HCT116 (cell line): Measurements from ENCODE around the gene ALDOA. TPM values are rescaled to one million over a fixed set of nuclear protein-coding genes. Genes with fewer than 3 reads are reported as not detected.

Experiments used
- ATAC-seq: fragments of 200-7000 bp; cut with Tn5 transposase; 2 replicates; pipeline ENCODE4 v1.9.1; 2020; ENCODE audit warnings: mild to moderate bottlenecking, moderate library complexity
- BruUV-seq: library from RNA; stranded (reverse); fragments of 400-500 nt; replicated peaks from 2 replicates; lab custom pipeline; 2021; lab: Mats Ljungman, UMichigan
- CTCF ChIA-PET: fragments of 300-600 bp; sonication (Branson Sonifier 250); formaldehyde crosslinking; loops from one replicate; lab custom pipeline; 2021; ENCODE audit warnings: antibody characterized with exemption; lab: Charles Lee
- POLR2A ChIA-PET: fragments of 300-600, 350-600 bp; sonication (Branson Sonifier 250); formaldehyde crosslinking; loops from one replicate; lab custom pipeline; 2021; ENCODE audit warnings: antibody characterized with exemption; lab: Charles Lee
- RAD21 ChIA-PET, 2 experiments: fragments of 300-600 bp; sonication (Branson Sonifier 250); formaldehyde crosslinking; loops; one replicate each; lab custom pipeline; 2023; ENCODE audit warnings: low total read pairs in 2 of 2; ENCODE audit not compliant: uncharacterized antibody in 2 of 2, unreplicated experiment in 2 of 2, low non-redundant PET in 1 of 2; lab: Charles Lee
- DNase-seq: peaks from one replicate; pipeline ENCODE4 v3.0.0-alpha.2; 2010; ENCODE audit warnings: low read depth, low spot score
- H2AFZ ChIP-seq: fragments of 200-600 bp; shearing (Covaris generic), sonication (generic); 2 replicates; pipeline ENCODE4 v1.6.1; 2017; ENCODE audit warnings: low read depth, mixed run types, mixed read lengths, antibody characterized with exemption, low read length; ENCODE audit not compliant: poor library complexity, severe bottlenecking
- H3K27ac ChIP-seq: 2 replicates; pipeline ENCODE4 v1.5.1; 2012; ENCODE audit warnings: low read depth, low read length
- H3K27me3 ChIP-seq: fragments of 200-600 bp; sonication (generic); 2 replicates; pipeline ENCODE4 v1.6.1; 2016; ENCODE audit warnings: mixed run types, low read length, mixed read lengths; ENCODE audit not compliant: insufficient read depth
- H3K36me3 ChIP-seq, 2 experiments: fragments of 200-500 bp in 1 of 2; fragments of 200-600 bp in 1 of 2; sonication (Bioruptor generic) in 1 of 2; sonication (generic) in 1 of 2; 2 replicates each; pipeline versions ENCODE4 v1.5.1 to v1.6.1; 2014 to 2016; ENCODE audit warnings: low read length in 2 of 2, inconsistent platforms in 1 of 2, mixed read lengths in 1 of 2, mixed run types in 1 of 2; ENCODE audit not compliant: insufficient read depth in 2 of 2, control insufficient read depth in 1 of 2
- H3K4me1 ChIP-seq, 2 experiments: fragments of 200-600 bp in 1 of 2; sonication (generic) in 1 of 2; 2 replicates each; pipeline versions ENCODE4 v1.5.1 to v1.6.1; 2012 to 2017; ENCODE audit warnings: low read length in 2 of 2, inconsistent platforms in 1 of 2, mild to moderate bottlenecking in 1 of 2, mixed read lengths in 1 of 2, mixed run types in 1 of 2, moderate library complexity in 1 of 2; ENCODE audit not compliant: insufficient read depth in 2 of 2, control insufficient read depth in 1 of 2
- H3K4me2 ChIP-seq: fragments of 200-600 bp; sonication (generic); 2 replicates; pipeline ENCODE4 v1.6.1; 2017; ENCODE audit warnings: mixed run types, low read length, mixed read lengths
- H3K4me3 ChIP-seq, 2 experiments: fragments of 200-600 bp in 1 of 2; sonication (generic) in 1 of 2; replicated peaks in 1 of 2; 2 replicates each; pipeline ENCODE4 v1.5.1; 2011 to 2016; ENCODE audit warnings: low read length in 2 of 2, control low read depth in 1 of 2, low read depth in 1 of 2, mild to moderate bottlenecking in 1 of 2, mixed read lengths in 1 of 2, mixed run types in 1 of 2
- H3K79me2 ChIP-seq: fragments of 200-600 bp; sonication (generic); 2 replicates; pipeline ENCODE4 v1.6.1; 2017; ENCODE audit warnings: mild to moderate bottlenecking, mixed run types, low read length, moderate library complexity, mixed read lengths; ENCODE audit not compliant: insufficient read depth
- H3K9ac ChIP-seq: fragments of 200-600 bp; sonication (generic); 2 replicates; pipeline ENCODE4 v1.6.1; 2016; ENCODE audit warnings: low read length, mixed read lengths
- H3K9me2 ChIP-seq: fragments of 200-600 bp; sonication (generic), shearing (Covaris generic); 2 replicates; pipeline ENCODE4 v1.6.1; 2017; ENCODE audit warnings: mixed run types, mild to moderate bottlenecking, moderate library complexity; ENCODE audit not compliant: insufficient read depth
- H3K9me3 ChIP-seq, 2 experiments: fragments of 200-500 bp in 1 of 2; fragments of 200-600 bp in 1 of 2; sonication (Bioruptor generic) in 1 of 2; sonication (generic) in 1 of 2; 2 replicates each; pipeline ENCODE4 v1.6.1; 2014 to 2017; ENCODE audit warnings: low read length in 2 of 2, mixed read lengths in 2 of 2, inconsistent platforms in 1 of 2, low read depth in 1 of 2, mild to moderate bottlenecking in 1 of 2, mixed run types in 1 of 2, moderate library complexity in 1 of 2; ENCODE audit not compliant: control insufficient read depth in 1 of 2, insufficient read depth in 1 of 2
- H4K20me1 ChIP-seq: fragments of 200-600 bp; sonication (generic), shearing (Covaris generic); 2 replicates; pipeline ENCODE4 v1.6.1; 2017; ENCODE audit warnings: mixed run types, mild to moderate bottlenecking, moderate library complexity; ENCODE audit not compliant: insufficient read depth
- ATF3 ChIP-seq: IDR thresholded peaks from 2 replicates; pipeline ENCODE4 v1.6.1; 2012
- ELF1 ChIP-seq: IDR thresholded peaks from 2 replicates; pipeline ENCODE4 v1.6.1; 2012; ENCODE audit warnings: low read depth, borderline replicate concordance
- EZH2 ChIP-seq: fragments of 200-600 bp; sonication (generic); IDR thresholded peaks from 2 replicates; pipeline ENCODE4 v1.6.1; 2017; ENCODE audit warnings: antibody characterized with exemption, mixed run types
- EZH2phosphoT487 ChIP-seq: fragments of 200-600 bp; IDR thresholded peaks from 2 replicates; pipeline ENCODE4 v1.6.1; 2018; ENCODE audit warnings: antibody characterized with exemption, borderline replicate concordance
- JUND ChIP-seq: IDR thresholded peaks from 2 replicates; pipeline ENCODE4 v1.6.1; 2012
- POLR2A ChIP-seq: IDR thresholded peaks from 2 replicates; pipeline ENCODE4 v1.7.0; 2011; ENCODE audit warnings: borderline replicate concordance; ENCODE audit not compliant: insufficient read depth, insufficient read length; ENCODE audit errors: extremely low read depth
- SIN3A ChIP-seq: IDR thresholded peaks from 2 replicates; pipeline ENCODE4 v1.6.1; 2012; ENCODE audit warnings: low read depth
- SP1 ChIP-seq: IDR thresholded peaks from 2 replicates; pipeline ENCODE4 v1.6.1; 2012; ENCODE audit warnings: low read depth
- SRF ChIP-seq: IDR thresholded peaks from 2 replicates; pipeline ENCODE4 v1.6.1; 2012; ENCODE audit warnings: low read depth
- TCF7L2 ChIP-seq: IDR thresholded peaks from 2 replicates; pipeline ENCODE4 v1.7.0; 2011; ENCODE audit warnings: borderline replicate concordance, inconsistent platforms; ENCODE audit not compliant: insufficient read depth, insufficient read length; ENCODE audit errors: extremely low read depth
- ZFX ChIP-seq: fragments of 450-650 bp; IDR thresholded peaks from 2 replicates; pipeline ENCODE4 v1.6.1; 2017
- ZNF274 ChIP-seq: fragments of 200-500 bp; sonication (Bioruptor generic); IDR thresholded peaks from 2 replicates; pipeline ENCODE4 v1.6.1; 2014; ENCODE audit warnings: mild to moderate bottlenecking, low read depth, low read length, inconsistent platforms
- intact Hi-C: fragments of 100-400 bp; cut with micrococcal nuclease; formaldehyde crosslinking; loops from 2 replicates; pipeline ENCODE4 v1.10.0; 2022
- total RNA-seq: library from RNA; stranded (reverse); gene quantifications from one replicate; pipeline ENCODE4 v1.2.1, GENCODE V29; 2021; ENCODE audit not compliant: unreplicated experiment
- TF ChIP-seq, protein P1 (sequence below), 3 experiments: fragments of 200-600 bp in 1 of 3; sonication (generic) in 1 of 3; IDR thresholded peaks in 2 of 3; conservative IDR thresholded peaks in 1 of 3; 2 replicates each; pipeline ENCODE4 v1.5.1; 2012 to 2017; ENCODE audit warnings: low read depth in 2 of 3, low read length in 2 of 3, antibody characterized with exemption in 1 of 3, borderline replicate concordance in 1 of 3, control low read depth in 1 of 3, mild to moderate bottlenecking in 1 of 3, mixed read lengths in 1 of 3, mixed run types in 1 of 3, moderate library complexity in 1 of 3; ENCODE audit not compliant: insufficient read depth in 1 of 3
- TF ChIP-seq, protein P2 (sequence below): IDR thresholded peaks from 2 replicates; pipeline ENCODE4 v1.6.1; 2012
- TF ChIP-seq, protein P3 (sequence below): IDR thresholded peaks from 2 replicates; pipeline ENCODE4 v1.6.1; 2012; ENCODE audit warnings: low read depth

Gene ALDOA
- total RNA-seq, 1 experiment from 2014 or later = 2,423 TPM

DNA sequence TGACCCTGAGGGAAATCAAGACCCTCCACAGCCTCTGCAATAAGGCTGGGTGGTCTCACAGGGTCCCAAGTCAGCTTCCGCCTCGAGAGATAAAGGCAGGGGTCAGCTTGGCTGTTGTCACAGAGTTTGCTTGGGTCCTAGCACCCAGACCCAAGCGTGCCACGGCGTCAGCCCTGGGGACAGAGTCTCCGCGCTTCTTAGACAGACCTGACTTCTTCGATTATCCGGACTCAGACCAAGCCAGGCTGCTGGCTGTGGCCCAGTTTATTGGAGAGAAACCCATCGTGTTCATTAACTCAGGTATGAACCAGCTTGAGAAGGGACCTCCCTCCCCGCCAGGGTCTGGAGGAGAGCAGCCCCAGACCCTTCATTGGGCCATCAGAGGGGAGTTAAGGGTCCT, 42.0 kb upstream of the ALDOA start:
- ChIA-PET POLR2A (no interaction called here), CTCF (no interaction called here), RAD21 (no interaction called here)
- H3K36me3 ChIP-seq = no peaks in the 10 kb centered on the region
- DNase-seq (no peak), ATAC-seq (no peak)
- H3K4me2 ChIP-seq = no peak overlapping the region
- H3K9ac ChIP-seq = no peak overlapping the region
- no peak overlapping the region for H2AFZ ChIP-seq
- no peak for TF ChIP-seq SRF
- no peak for TF ChIP-seq SIN3A
- no peak for TF ChIP-seq POLR2A
- no peak for TF ChIP-seq SP1
- TF ChIP-seq TCF7L2 = no peak
- TF ChIP-seq JUND = no peak
- TF ChIP-seq ZFX = no peak
- no peak for TF ChIP-seq EZH2
- TF ChIP-seq ZNF274 = no peak
- BruUV-seq = no TSS peak
- intact Hi-C loops = loop anchor here (10.0 kb wide), 1 partner anchor 909 kb away; no protein-coding TSS in a partner anchor
- no peak overlapping the region for H3K4me3 ChIP-seq
- no peaks in the 10 kb centered on the region for H3K9me3 ChIP-seq
- H4K20me1 ChIP-seq = no peaks in the 10 kb centered on the region
- no peaks in the 10 kb centered on the region for H3K27me3 ChIP-seq
- no peaks in the 10 kb centered on the region for H3K79me2 ChIP-seq
- peaks cover 0 to 18% of the 10 kb centered on the region in 2 experiments; a peak in 3 of 4 replicates for H3K4me1 ChIP-seq
- no peak overlapping the region for H3K27ac ChIP-seq
- no peaks in the 10 kb centered on the region for H3K9me2 ChIP-seq

DNA sequence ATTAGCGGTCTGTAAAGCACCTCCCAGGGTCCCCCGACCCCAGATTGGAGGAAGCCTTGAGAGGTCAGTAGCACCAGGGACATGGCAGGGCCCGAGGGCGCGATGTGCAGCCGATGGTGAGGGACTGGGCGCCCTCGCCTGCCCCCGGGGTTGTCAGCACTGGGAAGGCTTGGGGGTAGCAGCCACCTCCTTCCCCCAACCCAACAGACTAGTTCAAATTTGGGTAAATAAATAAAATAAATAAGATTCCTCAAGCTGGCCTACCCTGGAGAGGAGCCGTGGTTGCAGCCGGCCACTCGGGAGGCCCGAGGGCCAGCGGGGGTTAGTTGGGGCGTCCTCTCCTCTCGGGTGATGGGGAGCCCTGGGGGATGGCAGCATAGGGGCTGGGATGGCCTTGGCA, 41.1 kb upstream of the ALDOA start:
- H3K36me3 ChIP-seq = no peaks in the 10 kb centered on the region
- no peak overlapping the region for H3K4me3 ChIP-seq
- no TSS peak for BruUV-seq
- no peak overlapping the region for H3K27ac ChIP-seq
- H3K79me2 ChIP-seq = no peaks in the 10 kb centered on the region
- no peak overlapping the region for H2AFZ ChIP-seq
- RAD21 ChIA-PET = no interaction called here
- H4K20me1 ChIP-seq = no peaks in the 10 kb centered on the region
- intact Hi-C loops = loop anchor here (10.0 kb wide), 1 partner anchor 910 kb away; no protein-coding TSS in a partner anchor
- ATAC-seq (no peak), DNase-seq (no peak)
- no peaks in the 10 kb centered on the region for H3K9me2 ChIP-seq
- CTCF ChIA-PET = no interaction called here
- peaks cover 0 to 15% of the 10 kb centered on the region in 2 experiments; a peak in 3 of 4 replicates for H3K4me1 ChIP-seq
- POLR2A ChIA-PET = no interaction called here
- H3K27me3 ChIP-seq = no peaks in the 10 kb centered on the region
- no peak overlapping the region for H3K4me2 ChIP-seq
- H3K9ac ChIP-seq = no peak overlapping the region
- no peaks in the 10 kb centered on the region for H3K9me3 ChIP-seq
- TF ChIP-seq SP1 (no peak), EZH2phosphoT487 (no peak), SRF (no peak), POLR2A (no peak), EZH2 (no peak), JUND (no peak), ELF1 (no peak), ZFX (no peak), ATF3 (no peak), SIN3A (no peak)
- TF ChIP-seq, protein P1, sequence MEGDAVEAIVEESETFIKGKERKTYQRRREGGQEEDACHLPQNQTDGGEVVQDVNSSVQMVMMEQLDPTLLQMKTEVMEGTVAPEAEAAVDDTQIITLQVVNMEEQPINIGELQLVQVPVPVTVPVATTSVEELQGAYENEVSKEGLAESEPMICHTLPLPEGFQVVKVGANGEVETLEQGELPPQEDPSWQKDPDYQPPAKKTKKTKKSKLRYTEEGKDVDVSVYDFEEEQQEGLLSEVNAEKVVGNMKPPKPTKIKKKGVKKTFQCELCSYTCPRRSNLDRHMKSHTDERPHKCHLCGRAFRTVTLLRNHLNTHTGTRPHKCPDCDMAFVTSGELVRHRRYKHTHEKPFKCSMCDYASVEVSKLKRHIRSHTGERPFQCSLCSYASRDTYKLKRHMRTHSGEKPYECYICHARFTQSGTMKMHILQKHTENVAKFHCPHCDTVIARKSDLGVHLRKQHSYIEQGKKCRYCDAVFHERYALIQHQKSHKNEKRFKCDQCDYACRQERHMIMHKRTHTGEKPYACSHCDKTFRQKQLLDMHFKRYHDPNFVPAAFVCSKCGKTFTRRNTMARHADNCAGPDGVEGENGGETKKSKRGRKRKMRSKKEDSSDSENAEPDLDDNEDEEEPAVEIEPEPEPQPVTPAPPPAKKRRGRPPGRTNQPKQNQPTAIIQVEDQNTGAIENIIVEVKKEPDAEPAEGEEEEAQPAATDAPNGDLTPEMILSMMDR (IDR thresholded peaks at IDR 0.05 in 2 of 3, conservative IDR thresholded peaks at IDR 0.05 in 1 of 3; ENCODE audit: borderline replicate concordance in 1 of 3, insufficient read depth in 1 of 3, low read depth in 2 of 3, low read length in 2 of 3) = no peak
- TF ChIP-seq, protein P2, sequence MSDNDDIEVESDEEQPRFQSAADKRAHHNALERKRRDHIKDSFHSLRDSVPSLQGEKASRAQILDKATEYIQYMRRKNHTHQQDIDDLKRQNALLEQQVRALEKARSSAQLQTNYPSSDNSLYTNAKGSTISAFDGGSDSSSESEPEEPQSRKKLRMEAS = no peak
- TF ChIP-seq, protein P3, sequence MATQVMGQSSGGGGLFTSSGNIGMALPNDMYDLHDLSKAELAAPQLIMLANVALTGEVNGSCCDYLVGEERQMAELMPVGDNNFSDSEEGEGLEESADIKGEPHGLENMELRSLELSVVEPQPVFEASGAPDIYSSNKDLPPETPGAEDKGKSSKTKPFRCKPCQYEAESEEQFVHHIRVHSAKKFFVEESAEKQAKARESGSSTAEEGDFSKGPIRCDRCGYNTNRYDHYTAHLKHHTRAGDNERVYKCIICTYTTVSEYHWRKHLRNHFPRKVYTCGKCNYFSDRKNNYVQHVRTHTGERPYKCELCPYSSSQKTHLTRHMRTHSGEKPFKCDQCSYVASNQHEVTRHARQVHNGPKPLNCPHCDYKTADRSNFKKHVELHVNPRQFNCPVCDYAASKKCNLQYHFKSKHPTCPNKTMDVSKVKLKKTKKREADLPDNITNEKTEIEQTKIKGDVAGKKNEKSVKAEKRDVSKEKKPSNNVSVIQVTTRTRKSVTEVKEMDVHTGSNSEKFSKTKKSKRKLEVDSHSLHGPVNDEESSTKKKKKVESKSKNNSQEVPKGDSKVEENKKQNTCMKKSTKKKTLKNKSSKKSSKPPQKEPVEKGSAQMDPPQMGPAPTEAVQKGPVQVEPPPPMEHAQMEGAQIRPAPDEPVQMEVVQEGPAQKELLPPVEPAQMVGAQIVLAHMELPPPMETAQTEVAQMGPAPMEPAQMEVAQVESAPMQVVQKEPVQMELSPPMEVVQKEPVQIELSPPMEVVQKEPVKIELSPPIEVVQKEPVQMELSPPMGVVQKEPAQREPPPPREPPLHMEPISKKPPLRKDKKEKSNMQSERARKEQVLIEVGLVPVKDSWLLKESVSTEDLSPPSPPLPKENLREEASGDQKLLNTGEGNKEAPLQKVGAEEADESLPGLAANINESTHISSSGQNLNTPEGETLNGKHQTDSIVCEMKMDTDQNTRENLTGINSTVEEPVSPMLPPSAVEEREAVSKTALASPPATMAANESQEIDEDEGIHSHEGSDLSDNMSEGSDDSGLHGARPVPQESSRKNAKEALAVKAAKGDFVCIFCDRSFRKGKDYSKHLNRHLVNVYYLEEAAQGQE = no peak
